ENCODE measurements around the gene RAB4A.

RAB4A gene, protein sequence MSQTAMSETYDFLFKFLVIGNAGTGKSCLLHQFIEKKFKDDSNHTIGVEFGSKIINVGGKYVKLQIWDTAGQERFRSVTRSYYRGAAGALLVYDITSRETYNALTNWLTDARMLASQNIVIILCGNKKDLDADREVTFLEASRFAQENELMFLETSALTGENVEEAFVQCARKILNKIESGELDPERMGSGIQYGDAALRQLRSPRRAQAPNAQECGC

DNA sequence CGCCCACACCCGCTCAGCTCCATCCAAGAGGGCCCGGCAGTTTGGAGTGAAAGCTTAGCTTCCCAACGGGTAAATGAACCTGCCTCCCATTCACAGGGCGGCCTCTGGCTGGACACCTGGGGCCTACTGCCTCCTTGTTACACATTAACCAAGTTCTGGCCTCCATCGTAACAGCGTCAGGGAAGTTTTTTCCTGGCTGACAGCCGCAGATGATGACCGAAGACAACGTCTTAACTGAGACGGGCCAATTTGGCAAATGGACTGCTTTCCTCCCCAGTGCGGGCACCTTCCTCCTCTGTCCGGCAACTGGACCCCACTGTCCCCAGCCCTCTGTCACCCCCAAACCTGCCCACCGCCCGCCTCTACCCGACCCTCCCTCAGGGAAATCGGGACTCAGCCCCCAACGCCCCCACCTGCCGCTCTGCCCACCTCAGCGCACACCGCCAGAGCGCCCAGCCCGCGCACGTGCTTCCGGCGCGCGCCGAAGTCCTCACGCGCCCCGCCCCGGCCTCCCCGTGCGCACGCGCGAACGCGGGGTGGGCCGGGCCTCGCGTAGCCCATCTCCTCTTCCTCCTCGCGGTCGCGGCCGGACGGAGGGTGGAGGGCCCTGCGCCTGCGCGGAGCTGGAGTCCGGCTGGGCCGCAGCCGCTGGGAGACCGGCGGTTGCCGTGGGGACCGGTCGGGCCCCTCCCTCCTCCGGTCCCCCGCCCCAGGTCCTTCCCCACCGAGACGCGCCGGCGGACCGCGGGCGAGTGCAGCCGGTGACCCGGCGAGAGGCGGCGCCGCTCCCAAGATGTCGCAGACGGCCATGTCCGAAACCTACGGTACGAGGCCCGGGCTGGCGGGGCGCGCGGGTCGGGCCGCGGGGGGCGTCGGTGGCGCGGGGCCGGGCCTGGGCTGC lies at the start of gene RAB4A:
TSS of gene RAB4A (plus strand) at position 565 of the 901 bp plus-strand sequence. CDS start at position 794, 229 bp downstream.
- Mint-ChIP-seq H3K4me3 (peak within 1 kb of the TSS; percentile 95), H3K27ac (peak within 1 kb of the TSS; percentile 89), H3K9me3 (peaks cover 4% of the 10 kb centered on the region), H3K36me3 (ENCODE audit: low read depth) (no peaks in the 10 kb centered on the region), H3K27me3 (no peaks in the 10 kb centered on the region), H3K4me1 (ENCODE audit: low read depth) (peaks cover 37% of the 10 kb centered on the region)

DNA sequence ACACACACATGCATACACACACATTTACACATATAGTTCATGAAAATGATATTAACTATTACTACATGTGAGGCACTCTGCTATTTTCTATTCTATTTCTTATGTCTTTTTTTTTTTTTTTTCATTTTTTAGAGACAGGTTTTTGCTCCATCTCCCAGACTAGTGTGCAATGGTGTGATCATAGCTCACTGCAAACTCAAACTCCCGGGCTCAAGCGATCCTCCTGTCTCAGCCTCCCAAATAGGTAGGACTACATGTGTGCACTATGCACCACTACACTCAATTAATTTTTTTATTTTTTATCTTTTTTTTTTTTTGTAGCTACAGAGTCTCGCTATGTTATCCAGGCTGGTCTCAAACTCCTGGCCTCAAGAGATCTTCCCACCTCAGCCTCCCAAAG lies 48.8 kb upstream of the RAB4A start:
- H3K4me3 Mint-ChIP-seq: no peak overlapping the region
- H3K27me3 Mint-ChIP-seq: no peaks in the 10 kb centered on the region
- no peaks in the 10 kb centered on the region for H3K9me3 Mint-ChIP-seq
- no peaks in the 10 kb centered on the region for H3K4me1 Mint-ChIP-seq (ENCODE audit: low read depth)
- no peak overlapping the region for H3K27ac Mint-ChIP-seq
- H3K36me3 Mint-ChIP-seq (ENCODE audit: low read depth): no peaks in the 10 kb centered on the region

DNA sequence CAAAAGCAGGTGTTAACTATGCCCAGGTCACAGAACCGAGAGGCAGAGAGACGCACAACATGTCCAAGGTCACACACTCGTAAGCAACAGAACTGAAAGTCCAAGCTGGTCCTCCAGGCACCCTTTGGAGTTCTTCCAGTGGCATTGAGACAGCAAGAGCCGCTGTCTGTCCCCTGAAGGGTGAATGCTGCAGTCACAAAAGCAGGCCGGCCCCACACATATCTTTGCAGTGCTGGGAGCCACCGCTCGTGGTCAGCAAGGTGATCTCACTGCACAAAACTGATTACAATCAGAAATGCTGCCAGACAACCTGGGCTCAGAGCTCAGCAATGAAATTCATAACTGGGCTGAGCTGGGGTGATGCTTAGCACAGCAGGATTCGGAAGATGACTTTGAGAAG lies 47.4 kb upstream of the RAB4A start:
- Mint-ChIP-seq H3K4me1 (ENCODE audit: low read depth) (peaks cover 4% of the 10 kb centered on the region), H3K9me3 (no peaks in the 10 kb centered on the region), H3K36me3 (ENCODE audit: low read depth) (no peaks in the 10 kb centered on the region), H3K4me3 (no peak overlapping the region), H3K27ac (no peak overlapping the region), H3K27me3 (peaks cover 4% of the 10 kb centered on the region)

DNA sequence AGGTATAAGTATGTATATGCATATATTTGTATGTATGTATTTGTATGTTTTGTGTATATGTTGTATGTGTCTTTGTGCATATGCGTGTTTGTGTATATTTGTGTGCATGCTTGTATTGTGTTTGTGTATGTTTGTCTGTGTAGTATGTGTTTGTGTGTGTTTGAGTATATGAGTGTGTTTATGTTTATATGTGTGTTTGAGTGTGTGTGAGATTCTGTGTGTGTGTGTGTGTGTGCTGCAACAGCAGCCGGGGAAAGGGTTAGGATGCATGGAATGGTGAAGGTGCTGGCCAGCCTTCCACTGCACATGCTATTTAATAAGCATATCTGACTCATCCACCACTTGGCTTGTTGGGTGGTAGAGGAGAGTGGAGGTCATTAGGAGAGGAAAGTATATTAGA lies 46.6 kb upstream of the RAB4A start:
- Mint-ChIP-seq H3K4me3 (no peak overlapping the region), H3K36me3 (ENCODE audit: low read depth) (no peaks in the 10 kb centered on the region), H3K4me1 (ENCODE audit: low read depth) (peaks cover 8% of the 10 kb centered on the region), H3K27ac (no peak overlapping the region), H3K27me3 (peaks cover 4% of the 10 kb centered on the region), H3K9me3 (no peaks in the 10 kb centered on the region)

DNA sequence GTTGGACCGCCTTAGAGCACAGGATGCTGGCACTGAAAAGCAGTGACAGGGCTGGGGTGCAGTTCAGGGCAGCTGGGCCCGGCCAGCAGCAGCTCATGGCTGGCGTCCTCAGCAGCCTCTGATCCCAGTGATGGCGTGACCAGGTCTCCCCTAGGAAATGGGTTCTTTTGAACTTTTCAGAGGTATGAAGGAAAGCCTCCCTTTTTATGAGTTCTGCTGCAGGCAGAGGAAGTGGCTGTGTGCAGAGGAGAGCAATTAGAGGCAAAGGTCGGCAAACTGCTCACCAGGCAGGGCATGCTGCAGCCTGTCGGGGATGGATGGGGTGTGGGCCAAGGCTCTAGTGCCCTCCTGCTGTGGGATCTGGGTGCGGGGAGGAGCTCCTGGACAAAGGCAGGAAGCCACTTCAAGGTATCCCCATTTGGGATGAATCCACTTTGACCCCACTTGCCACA lies 45.6 kb upstream of the RAB4A start:
- Mint-ChIP-seq H3K27me3 (peaks cover 9% of the 10 kb centered on the region), H3K27ac (no peak overlapping the region), H3K4me1 (ENCODE audit: low read depth) (peaks cover 16% of the 10 kb centered on the region), H3K9me3 (no peaks in the 10 kb centered on the region), H3K36me3 (ENCODE audit: low read depth) (no peaks in the 10 kb centered on the region), H3K4me3 (no peak overlapping the region)

DNA sequence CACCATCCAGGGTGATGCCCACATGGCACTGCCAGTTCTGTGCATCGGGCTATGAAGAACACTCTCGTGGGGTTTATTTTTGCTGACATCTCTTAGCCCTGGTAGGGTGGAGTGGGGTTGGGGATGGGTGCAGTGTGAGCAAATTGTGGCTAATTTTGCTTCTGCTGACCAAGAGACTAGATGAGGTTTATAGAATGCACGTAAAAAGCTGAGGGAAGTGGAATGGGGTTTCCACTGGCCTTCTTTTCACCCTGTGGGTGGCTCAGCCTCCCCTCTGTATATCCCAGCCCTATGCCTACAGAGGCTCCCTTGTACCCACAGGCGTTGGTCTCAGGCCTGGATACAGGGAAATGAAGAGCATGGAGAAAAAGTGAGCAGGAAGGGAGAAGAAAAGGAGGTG lies 44.1 kb upstream of the RAB4A start:
- Mint-ChIP-seq H3K36me3 (ENCODE audit: low read depth) (no peaks in the 10 kb centered on the region), H3K27ac (no peak overlapping the region), H3K9me3 (no peaks in the 10 kb centered on the region), H3K4me1 (ENCODE audit: low read depth) (peaks cover 16% of the 10 kb centered on the region), H3K27me3 (peaks cover 9% of the 10 kb centered on the region), H3K4me3 (no peak overlapping the region)

DNA sequence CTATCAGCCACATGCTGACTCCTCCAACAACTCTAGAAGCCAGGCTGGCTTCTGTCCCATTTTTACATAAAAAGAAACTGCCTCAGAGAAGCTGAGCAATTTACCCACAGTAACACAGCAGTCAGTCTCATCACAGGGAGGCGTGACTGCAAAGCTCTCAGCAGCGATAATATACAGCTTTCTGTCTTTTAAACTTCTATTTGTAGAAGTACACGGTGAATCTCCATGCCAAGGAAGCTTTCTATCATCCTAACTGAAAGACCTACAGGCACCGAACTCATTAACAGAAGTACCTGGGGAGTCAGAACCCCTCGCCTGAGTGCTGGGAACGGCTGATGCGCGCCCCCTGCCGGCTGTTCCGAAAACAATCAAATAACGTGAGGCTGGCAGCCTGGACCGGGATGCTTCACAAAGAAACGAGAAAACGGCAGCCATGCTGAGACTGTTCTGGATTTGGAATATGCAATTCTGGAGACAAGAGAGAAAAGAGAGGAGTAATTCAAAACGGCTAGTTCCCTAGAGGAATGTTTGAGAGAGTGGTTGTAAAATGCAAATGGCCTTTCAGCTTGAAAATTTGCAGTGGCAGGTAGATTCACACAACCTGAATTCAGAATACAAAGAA lies 43.5 kb upstream of the RAB4A start:
- no peaks in the 10 kb centered on the region for H3K36me3 Mint-ChIP-seq (ENCODE audit: low read depth)
- H3K9me3 Mint-ChIP-seq: no peaks in the 10 kb centered on the region
- H3K27me3 Mint-ChIP-seq: peaks cover 9% of the 10 kb centered on the region
- H3K27ac Mint-ChIP-seq: peak overlapping the region; percentile 13
- peaks cover 16% of the 10 kb centered on the region for H3K4me1 Mint-ChIP-seq (ENCODE audit: low read depth)
- no peak overlapping the region for H3K4me3 Mint-ChIP-seq

DNA sequence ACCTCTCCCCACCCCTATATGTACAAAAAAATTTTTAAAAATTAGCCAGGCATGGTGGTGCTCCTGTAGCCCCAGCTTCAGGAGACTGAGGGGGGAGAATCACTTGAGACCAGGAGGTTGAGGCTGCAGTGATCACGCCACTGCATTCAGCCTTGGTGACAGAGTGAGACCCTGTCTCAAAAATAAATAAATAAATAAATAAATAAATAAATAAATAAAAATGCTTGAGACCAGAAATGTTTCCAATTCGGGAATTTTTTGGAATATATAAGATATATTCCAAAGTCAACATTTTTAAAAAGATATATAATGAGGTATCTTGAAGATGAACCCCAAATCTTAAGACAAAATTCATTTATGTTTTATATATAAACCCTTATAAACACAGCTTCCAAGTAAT lies 42.4 kb upstream of the RAB4A start:
- peaks cover 16% of the 10 kb centered on the region for H3K4me1 Mint-ChIP-seq (ENCODE audit: low read depth)
- H3K9me3 Mint-ChIP-seq: no peaks in the 10 kb centered on the region
- H3K27me3 Mint-ChIP-seq: peaks cover 9% of the 10 kb centered on the region

DNA sequence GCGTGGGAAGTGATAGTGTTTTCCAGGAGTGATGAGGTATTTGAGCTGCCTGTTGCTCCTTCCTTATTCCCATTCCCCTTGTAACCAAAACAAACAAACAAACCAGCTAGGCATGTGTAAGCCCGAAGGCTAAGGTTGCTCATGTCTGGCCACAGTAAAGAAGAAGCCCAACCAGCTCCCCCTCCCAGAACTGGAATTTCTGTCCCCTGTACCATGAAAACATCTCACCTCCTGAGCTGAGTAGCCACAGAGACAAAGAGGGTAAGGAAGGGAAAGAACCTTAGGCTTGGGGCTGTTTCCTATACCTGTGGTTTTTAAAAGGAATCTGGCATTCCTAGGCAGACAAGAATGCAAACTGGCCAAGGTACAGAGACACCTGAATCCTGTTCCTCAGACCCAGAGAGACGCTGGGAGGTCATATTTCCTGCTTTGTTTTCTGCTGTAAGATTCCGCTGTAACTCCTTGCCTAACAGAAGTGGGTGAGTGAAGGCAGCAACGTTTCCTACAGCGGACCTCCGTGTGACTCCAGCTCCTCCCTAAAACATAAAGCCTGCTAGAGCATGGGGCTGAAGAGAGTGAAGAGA lies 41.7 kb upstream of the RAB4A start:
- Mint-ChIP-seq H3K4me1 (ENCODE audit: low read depth) (peaks cover 16% of the 10 kb centered on the region), H3K27me3 (peaks cover 9% of the 10 kb centered on the region), H3K4me3 (no peak overlapping the region), H3K36me3 (ENCODE audit: low read depth) (no peaks in the 10 kb centered on the region), H3K27ac (no peak overlapping the region), H3K9me3 (no peaks in the 10 kb centered on the region)

More for the DNA sequence above, 42.4 kb upstream of the RAB4A start:
- Mint-ChIP-seq H3K27ac (no peak overlapping the region), H3K4me3 (no peak overlapping the region), H3K36me3 (ENCODE audit: low read depth) (no peaks in the 10 kb centered on the region)

DNA sequence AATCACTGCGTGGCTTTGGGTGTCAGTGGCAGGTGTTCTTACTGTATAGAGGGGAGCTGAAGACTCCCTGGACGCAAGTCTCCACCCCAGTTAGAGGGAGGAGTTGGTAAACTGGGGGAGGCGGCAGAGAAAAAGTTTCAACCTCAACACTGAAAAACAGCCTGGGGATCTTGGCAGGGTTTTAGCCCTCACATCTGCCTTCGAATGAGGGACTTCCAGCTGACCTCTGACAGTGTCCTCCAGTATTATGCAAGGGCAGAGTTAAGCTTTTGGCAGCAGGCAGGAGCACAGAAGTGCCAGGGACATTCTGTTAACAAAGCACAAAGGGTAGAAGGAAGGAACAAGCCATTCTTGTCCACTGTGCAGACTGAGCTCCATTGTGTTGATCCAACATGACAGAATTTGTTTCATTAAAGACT lies 41.2 kb upstream of the RAB4A start:
- no peaks in the 10 kb centered on the region for H3K36me3 Mint-ChIP-seq (ENCODE audit: low read depth)
- no peak overlapping the region for H3K27ac Mint-ChIP-seq

DNA sequence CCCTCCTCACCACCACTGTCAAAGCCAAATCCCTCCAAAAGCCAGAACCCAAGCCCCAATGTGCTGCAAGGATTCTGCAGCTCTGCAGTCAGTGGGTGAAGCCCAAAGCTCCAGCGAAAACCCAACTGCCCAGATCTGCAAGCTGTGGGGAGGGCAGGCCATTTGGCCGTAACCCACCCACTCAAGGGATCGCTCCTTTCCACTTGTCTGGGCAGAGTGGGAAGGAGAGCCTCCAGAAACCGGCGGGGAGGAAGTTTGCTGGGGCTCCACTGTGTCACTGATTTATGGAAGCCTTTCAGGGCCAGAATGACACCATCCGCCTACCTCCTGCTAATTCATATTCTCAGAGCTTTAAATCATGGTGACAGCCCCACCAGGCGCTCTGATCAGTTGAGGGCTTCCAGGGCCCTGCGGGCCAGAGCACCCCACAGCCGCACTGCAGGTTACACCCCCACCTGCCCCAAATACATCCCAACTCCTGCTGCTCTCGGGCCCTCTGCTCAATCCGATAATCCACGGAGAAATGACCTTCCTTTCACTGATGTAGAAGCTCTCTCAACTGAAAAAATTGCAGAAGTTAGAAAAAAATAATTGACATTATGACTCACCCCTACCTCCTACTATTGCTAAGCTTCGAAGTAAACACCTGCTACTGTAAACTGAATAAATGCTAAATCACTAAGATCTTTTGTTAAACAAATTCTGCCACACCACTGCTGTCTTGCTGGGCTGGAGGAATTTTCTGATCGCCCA lies 40.6 kb upstream of the RAB4A start:
- Mint-ChIP-seq H3K4me3 (no peak overlapping the region), H3K27me3 (peaks cover 9% of the 10 kb centered on the region), H3K9me3 (no peaks in the 10 kb centered on the region), H3K36me3 (ENCODE audit: low read depth) (no peaks in the 10 kb centered on the region), H3K4me1 (ENCODE audit: low read depth) (peaks cover 16% of the 10 kb centered on the region), H3K27ac (no peak overlapping the region)

More for the DNA sequence above, 41.2 kb upstream of the RAB4A start:
- Mint-ChIP-seq H3K9me3 (no peaks in the 10 kb centered on the region), H3K4me3 (no peak overlapping the region), H3K4me1 (ENCODE audit: low read depth) (peaks cover 16% of the 10 kb centered on the region), H3K27me3 (peaks cover 9% of the 10 kb centered on the region)

DNA sequence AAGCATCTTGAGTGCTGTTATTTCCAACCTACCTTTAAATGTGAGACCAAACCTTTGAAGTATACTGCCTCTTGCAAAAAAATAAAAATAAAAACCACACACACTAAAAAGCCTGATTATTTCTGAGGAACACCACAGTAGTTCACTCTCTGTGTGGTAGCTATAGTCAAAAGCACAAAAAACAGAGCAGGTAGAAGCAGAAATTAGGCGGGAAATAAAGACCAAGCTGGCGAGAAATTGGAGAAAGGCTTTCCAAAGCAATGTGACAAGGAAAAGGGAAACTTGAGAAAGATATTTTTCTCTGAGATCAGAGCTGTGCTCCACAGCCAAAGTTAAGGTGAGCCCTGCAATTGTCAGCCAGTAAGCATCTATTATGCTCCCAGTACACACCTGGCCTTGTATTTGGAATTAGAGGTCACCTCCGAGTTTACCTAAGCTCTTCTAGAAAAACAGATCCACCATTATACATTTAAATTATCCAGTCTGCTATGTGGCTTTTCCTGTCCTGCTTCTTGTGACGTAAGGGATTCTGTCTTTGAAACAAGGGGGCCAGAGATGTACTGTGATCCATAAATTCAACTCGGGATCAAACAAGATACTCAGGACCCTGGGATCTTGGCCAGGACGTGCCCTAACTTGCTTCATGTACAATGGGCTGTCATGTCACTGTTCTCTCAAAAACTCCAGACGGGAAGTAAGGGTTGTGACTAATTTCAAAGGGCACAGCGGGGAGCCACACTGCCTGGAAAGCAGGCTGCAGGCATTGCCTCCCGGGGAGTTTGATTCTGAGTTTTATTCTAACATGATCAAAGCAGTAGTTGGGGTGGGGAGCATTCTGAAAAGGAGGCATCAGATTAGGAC lies 39.8 kb upstream of the RAB4A start:
- H3K36me3 Mint-ChIP-seq (ENCODE audit: low read depth): no peaks in the 10 kb centered on the region
- no peak overlapping the region for H3K27ac Mint-ChIP-seq
- H3K9me3 Mint-ChIP-seq: no peaks in the 10 kb centered on the region
- H3K4me1 Mint-ChIP-seq (ENCODE audit: low read depth): peaks cover 16% of the 10 kb centered on the region
- no peak overlapping the region for H3K4me3 Mint-ChIP-seq
- H3K27me3 Mint-ChIP-seq: peaks cover 9% of the 10 kb centered on the region

DNA sequence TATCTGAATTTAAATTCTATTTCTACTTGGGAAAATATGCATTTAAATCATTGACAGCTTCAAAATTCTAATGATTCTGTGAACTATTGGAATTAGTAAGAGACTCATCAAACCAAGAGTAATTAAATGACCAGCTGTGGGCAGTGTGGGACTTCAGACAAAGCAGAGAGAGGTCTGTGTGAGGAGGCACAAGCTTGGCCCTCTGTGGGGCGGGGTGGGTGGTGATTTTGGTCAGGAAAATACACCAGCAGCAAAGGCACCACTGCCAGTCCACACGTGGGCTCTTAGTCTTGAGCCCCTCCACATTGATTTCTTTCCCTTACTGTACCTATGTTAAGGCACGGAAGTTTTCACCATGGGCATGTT lies 39.2 kb upstream of the RAB4A start:
- Mint-ChIP-seq H3K27me3 (peaks cover 9% of the 10 kb centered on the region), H3K4me3 (no peak overlapping the region), H3K9me3 (no peaks in the 10 kb centered on the region), H3K27ac (no peak overlapping the region), H3K4me1 (ENCODE audit: low read depth) (peaks cover 16% of the 10 kb centered on the region), H3K36me3 (ENCODE audit: low read depth) (no peaks in the 10 kb centered on the region)
